Activated CD4-positive, CD25-positive, alpha-beta regulatory T cell treated with anti-CD3 and anti-CD28 coated beads, Interleukin-2, amount 50 U/mL, for 72 hours (primary cell): ENCODE measurements around the gene AK4.
"Not testable (repeated sequence)": the region's sequence is repeated elsewhere in the genome, so short reads cannot be mapped to it uniquely, and the experiment has no call there.

Source experiments
- DNase-seq: peaks from one replicate; pipeline ENCODE4 v3.0.0; 2021

Gene AK4

GRCh38 chr1:65148178-65148547, at the start of gene AK4:
TSS of gene AK4 (plus strand) at chr1:65148203. CDS start at chr1:65148408, 205 bp downstream.
- not testable (repeated sequence) for DNase-seq

DNA sequence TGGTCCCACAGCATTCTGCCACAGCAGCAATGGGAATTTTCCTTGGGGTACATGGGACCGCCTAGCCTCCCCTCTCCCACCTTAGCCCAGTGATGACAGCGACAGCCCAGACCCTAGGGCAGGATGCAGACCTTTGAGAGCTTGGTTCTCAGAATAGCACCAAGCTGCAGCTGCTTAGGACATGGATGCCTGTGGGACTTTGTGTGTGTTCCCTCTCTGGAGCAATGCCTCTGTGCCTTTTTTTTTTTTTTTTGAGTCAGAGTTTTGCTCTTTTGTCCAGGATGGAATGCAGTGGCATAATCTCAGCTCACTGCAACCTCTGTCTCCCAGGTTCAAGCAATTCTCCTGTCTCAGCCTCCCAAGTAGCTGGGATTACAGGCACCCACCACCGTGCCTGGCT, 44.2 kb upstream of the AK4 start:
- DNase-seq: no peak

DNA sequence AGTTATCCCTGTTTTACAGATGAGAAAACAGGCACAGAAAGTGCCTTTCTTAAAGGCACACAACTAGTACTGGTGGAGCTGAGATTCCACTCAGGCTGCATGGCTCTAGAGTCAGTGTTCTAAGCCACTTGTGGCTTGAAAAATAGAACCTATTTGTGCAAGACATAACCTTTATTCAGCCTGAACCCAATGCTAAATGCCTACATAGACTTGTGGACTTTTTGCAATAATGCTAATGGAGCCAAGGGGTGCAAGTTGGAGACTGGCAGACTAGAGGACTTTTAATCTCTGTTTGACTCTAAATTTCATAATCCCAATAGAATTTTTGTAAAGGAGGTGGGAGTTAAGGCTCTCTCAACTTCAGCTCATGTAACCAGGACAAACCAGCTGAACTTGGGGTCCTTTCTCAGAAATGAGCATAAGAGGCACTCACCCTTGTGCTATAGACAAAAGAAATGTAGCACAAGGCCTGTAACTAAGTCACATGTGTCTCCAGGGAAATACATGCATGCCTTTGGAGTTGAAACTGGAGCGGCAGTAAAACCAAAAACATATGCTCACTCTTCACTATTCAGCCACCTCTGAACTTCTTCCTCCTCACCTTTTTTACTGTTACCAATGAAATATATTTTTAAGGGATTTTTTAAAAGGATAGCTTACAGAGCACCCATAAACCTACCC, 43.0 kb upstream of the AK4 start:
- DNase-seq: no peak

DNA sequence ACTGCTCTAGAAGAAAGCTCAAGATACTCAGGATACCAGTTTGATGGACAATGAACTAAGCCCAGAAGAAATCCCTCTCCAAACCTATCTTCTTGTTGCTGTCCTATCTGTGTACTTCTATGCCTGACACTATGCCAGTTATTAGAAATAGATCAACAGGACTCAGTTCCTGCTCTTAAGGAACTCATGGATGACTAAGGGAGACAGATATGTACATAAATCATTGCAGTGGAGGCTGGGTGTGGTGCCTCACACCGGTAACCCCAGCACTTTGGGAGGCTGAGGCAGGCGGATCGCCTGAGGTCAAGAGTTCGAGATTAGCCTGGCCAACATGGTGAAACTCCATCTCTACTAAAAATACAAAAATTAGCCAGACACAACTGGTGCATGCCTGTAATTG, 42.4 kb upstream of the AK4 start:
- no peak for DNase-seq

- DNase-seq: no peak
These were observed 39.9 kb upstream of the AK4 start for GRCh38 chr1:65108025-65108642.

DNA sequence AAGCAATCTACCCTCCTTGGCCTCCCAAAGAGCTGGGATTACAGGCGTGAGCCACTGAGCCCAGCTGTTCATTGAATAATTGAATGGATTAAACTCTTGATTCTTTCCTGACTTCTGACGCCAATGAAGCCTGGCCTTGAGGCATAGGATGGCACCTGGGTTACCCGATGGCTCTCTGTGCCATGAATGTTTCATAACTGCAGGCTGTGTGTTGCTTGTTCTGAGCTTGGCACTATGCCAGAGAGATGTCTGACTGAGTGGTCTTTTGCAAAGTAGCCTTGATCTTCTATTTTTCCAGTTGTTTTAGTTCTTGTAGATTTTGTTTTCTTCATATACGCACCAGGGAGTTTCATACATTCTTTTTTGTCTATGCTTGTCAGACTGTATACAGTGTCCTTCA, 38.5 kb upstream of the AK4 start:
- no peak for DNase-seq

DNA sequence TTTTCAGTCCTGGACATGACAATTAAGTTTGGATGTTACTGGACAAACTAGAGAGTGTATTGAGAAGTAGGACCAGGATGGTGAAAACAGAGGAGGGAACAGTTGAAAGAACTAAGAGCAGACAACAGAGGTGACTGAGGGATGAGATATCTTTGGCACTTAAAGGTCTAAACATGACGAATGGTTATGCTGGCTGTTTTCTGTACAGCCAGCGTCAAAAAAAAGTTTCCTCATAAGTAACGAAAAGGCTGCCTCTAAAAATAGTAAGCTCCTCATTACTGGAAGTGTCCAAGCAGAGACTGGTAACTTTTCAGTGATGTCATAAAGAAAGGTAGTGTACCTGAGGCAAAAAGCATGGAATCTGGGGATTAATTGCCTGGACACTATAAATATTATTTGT, 35.2 kb upstream of the AK4 start:
- no peak for DNase-seq

GRCh38 chr1:65113298-65113697, 34.7 kb upstream of the AK4 start:
- DNase-seq: no peak

DNA sequence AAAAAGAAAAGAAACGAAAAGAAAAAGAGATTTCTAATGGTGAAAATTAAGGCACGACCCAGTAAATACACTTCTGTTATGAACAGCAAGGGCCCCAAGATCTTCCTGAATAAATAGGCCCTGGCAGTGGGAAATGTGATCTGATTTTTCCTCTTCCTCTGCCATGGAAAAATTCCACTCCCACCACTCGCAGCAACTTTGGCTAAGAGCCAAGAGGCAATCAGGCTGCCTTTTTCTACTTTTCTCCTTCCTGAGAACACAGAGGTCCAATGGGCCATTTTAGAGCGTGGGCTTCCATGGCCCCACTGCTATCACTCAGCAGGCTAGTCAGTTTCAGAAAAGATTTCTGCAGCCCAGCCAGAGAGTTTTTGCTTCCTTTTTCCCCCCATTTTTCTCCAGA, 33.7 kb upstream of the AK4 start:
- no peak for DNase-seq

DNA sequence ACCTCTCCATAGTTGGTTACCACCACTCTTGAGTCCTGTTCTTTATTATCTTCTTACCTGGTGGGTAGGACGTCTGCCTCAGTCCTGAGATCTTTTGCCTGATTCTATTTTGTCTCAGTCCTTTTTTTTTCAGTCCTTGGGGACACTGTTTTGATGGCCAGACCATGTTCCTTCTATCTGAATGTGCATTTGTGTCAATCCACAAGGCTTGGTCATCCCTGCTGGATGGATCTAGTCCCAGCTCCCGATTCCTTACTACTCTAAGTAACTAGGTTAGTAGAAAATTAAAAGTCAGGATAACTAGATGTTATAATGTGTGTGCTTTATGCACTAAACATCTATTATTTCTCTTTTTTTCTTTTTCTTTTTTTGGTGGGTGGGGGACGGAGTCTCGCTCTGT, 28.1 kb upstream of the AK4 start:
- DNase-seq: no peak

DNA sequence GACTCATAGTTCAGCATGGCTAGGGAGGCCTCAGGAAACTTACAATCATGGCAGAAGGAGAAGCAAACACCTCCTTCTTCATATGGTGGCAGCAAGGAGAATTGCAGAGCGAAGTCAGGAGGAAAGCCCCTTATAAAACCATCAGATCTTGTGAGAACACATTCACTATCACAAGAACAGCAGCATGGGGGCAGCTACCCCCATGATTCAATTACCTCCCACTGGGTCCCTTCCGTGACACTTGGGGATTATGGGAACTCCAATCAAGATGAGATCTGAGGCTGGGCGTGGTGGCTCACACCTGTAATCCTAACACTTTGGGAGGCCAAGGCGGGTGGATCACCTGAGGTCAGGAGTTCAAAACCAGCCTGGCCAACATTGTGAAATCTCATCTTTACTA, 18.9 kb upstream of the AK4 start:
- DNase-seq: not testable (repeated sequence)

DNA sequence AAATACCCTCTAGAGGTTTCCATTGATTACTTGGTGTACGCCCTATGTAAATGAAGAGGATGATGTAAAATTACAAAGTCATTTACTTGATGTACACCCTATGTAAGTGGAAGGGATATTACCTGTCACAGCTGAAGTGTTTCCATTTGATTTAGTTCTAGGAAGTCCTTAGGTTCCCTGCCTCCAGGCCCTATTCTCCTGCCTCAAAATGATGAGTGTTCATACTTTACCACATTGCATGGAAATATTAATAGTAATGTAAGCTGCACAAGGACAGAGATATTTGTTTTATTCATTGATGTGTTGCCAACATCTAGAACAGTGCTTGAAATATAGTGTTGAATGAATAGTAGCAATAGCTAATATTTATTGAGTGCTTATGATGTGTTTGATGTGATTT, 9.5 kb upstream of the AK4 start:
- no peak for DNase-seq

GRCh38 chr1:65139793-65140192, 8.2 kb upstream of the AK4 start:
- DNase-seq: not testable (repeated sequence)

GRCh38 chr1:65141394-65141793, 6.6 kb upstream of the AK4 start:
- DNase-seq: no peak

DNA sequence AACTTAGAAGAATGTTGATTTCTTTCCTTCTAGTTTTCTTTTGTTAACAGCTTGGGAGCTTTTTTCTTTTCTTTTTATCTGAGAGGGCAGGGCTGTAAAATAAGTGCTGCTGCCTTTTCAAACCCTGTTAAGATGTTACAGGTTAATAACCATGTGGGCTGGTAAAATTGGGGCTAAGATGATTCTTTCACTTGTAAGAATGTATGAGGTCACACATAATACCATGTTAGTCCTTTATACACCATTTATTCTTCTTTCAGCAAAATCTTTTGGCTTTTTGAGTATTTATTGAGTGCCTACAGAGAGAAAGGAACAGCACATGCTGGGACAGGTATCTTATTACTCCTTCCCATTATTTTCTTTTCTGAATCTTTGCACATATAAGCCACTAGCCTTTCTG, 6.1 kb upstream of the AK4 start:
- DNase-seq: no peak

GRCh38 chr1:65143112-65143658, 4.8 kb upstream of the AK4 start:
- not testable (repeated sequence) for DNase-seq

DNA sequence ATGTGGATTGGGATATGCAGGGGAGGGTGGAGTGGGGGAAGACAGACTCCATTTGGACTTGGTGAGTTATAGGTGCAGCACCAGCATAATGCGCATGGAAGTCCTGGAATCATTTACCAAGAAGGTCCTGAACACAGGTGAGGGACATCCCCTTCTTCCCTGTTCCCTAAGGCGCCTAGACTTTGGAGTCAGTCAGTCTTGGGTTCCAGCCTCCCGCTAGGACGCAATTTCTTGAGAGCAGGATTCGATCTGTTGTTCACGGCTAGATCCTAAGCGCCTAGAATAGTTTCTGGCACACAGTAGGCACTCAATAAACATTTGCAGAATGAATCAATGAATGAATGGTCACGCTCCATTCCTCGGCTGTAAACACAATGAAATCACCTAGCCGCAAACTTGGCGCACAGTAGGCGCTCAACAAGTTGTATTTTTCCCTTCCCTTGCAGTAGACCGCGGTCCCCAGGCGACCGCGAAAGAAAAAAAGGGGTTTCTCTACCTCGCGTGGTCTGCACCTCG, 1.0 kb upstream of the AK4 start:
- DNase-seq: no peak

- peak; percentile 37 for DNase-seq
These were observed 402 bp upstream of the AK4 start for GRCh38 chr1:65147424-65148177.

DNA sequence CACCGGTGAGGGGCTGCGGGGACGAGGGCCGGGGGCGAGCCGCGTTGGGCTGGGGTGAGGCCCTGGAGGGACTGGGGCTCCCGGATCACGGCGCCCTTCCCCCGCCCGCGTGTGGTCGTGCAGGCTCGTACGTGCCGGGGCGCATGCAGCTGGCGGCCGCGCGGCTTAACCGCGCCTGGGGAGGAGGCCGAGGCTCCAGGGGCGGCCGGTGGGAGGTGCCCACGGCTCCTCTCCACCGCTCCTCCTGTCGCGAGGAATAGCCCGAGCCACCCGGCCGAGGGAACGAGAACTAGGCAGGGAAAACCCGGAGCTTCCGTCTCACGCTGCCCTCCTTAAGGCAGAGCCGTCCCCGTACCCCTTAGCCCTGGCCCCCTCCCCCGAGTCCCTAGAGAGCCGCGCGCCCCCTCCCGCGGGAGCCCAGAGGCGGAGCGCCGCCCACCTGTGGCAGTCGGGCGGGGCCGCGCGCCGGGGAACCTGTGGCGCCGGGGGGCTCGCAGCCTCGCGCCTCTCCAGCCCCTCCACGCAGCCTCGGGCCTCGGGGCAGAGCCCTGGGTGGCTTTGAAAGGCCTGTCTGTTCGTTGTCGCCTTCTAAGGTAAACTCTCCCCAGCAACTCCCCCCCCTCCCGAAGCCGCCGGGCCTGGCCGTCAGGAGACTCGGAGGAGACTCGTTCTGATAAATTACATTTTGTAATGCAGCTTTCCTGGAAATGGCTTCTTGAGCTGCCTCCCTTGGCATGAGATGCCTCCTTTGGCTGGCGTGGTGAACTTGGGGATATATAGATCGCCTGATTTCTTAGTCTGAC, 746 bp downstream of the AK4 start:
- DNase-seq: peak; percentile 34

DNA sequence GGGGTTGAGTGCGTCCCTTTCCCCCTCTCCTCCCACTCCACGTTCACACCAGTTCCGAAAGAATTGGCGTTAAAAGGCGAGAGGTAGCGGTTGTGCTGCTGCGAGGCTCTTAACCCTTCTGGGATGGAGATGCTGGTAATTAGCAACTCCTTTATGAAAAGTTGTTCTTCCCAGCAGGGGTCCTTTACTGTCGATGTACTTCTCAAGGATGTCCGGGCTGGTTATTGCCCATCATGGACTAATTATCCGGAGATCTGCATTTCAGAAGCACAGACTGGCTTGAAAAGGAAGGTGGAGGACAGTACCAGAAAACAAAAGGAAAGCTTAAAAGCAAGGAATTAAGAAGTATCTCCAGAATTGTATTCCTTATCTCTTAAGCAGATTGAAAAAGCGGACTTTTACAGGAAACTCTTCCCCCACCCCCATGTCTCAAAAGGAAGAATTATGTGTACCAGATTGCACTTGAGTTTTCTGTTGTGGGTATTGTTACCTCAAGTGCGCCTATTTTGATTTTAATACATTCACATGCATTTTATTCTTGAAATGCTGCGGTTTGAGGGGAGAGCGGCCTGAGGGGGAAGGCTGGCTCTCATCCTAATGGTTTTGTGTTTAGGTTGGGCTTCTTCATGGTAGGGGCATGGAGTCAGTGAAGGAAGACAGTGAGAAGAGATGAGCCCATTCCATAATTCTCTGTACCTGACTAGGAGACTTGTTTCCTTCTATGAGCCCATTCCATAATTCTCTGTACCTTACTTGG, 1.5 kb downstream of the AK4 start:
- DNase-seq: no peak

DNA sequence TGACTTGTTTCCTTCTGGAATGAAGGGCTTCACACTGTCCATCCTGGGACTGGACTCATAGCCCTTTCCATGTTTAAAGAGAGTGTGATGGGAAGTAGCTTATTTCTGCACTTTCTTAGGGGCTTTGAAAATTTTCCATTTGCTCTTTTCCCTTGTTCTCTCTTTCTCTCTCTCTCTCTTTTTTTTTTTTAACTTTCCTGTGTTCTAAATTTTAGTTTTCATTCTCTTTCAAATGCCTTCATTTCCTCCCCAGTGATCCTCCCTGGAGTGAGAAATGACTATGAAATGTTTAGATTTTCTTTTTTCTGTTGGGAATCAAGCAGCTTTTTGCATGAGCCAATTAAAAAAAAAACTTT, 2.1 kb downstream of the AK4 start:
- DNase-seq: no peak

DNA sequence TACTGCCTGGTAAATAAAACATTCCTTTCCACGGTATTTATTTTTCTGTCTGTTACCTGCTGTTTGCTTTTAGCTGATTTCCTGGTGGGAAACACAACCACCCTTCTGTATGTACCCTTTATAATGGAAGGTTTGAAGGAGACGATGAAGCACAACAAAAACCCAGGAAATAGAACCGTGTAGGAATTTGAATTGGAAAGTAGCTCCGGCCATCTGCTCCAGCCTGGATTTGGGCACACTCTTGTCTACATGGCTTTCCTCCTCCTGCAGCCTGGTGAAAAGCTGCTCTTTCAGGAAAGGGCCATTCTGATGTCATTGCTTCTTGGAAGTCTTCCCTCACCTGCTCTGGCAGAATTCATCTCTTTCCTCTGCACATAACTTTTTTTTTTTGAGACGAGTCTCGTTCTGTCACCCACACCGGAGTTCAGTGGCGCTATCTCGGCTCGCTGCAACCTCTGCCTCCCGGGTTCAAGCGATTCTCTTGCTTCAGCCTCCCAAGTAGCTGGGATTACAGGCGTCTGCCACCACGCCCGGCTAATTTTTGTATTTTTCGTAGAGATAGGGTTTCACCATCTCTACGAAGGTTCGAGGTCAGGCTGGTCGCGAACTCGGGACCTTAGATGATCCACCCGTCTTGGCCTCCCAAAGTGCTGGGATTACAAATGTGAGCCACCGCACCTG, 2.7 kb downstream of the AK4 start:
- no peak for DNase-seq
